ENCODE measurements around the gene TPCN2. TPM values are rescaled to one million over a fixed set of nuclear protein-coding genes. Genes with fewer than 3 reads are reported as not detected.

TPCN2 gene
- total RNA-seq, 1 experiment from 2014 or later, result 20.6 TPM

- H3K36me3 ChIP-seq (ENCODE audit: control insufficient read depth, insufficient read depth, low read length), result no peaks in the 10 kb centered on the region
- no peak overlapping the region for H3K4me3 ChIP-seq (ENCODE audit: low read depth in 2 of 2, low read length in 2 of 2)
- no peaks in the 10 kb centered on the region for H3K27me3 ChIP-seq (ENCODE audit: control insufficient read depth, insufficient read depth, low read length)
- H3K9me3 ChIP-seq (ENCODE audit: control insufficient read depth, insufficient read depth, low read depth, low read length), result no peaks in the 10 kb centered on the region
- no peak for TF ChIP-seq TCF7L2 (IDR thresholded peaks at IDR 0.05; ENCODE audit: low read depth, low read length)
- TF ChIP-seq REST (IDR thresholded peaks at IDR 0.05; ENCODE audit: insufficient read depth in 1 of 2, low read depth in 2 of 2, low read length in 1 of 2), result no peak
- TF ChIP-seq SIN3A (IDR thresholded peaks at IDR 0.05; ENCODE audit: borderline replicate concordance, insufficient read depth, low read depth, low read length), result no peak
- no peak for TF ChIP-seq CTCF (IDR thresholded peaks at IDR 0.05)
- TF ChIP-seq POLR2AphosphoS5 (IDR thresholded peaks at IDR 0.05; ENCODE audit: low read depth, low read length), result no peak
- POLR2A ChIA-PET, result no interaction called here
- intact Hi-C loops (cut with micrococcal nuclease; ENCODE audit: unreplicated experiment), result no loop called here
- DNase-seq (ENCODE audit: low read depth, low spot score), result no peak
- H3K4me1 ChIP-seq (ENCODE audit: control insufficient read depth, insufficient read depth, low read length), result no peaks in the 10 kb centered on the region
- in situ Hi-C loops (cut with HindIII; ENCODE audit: low pct_unique_long_range_greater_than_20kb, low sequenced_read_pairs), result no loop called here
- no peak overlapping the region for H3K27ac ChIP-seq (ENCODE audit: low read length)
- no TSS peak for BruUV-seq (replicated peaks)
- ATAC-seq, result no peak
- CTCF ChIA-PET, result interaction anchor here (0.6 kb wide), 1 partner anchor 281 kb away, joined by 3 read pairs; no protein-coding TSS in a partner anchor
Observed at GRCh38 chr11:69066122-69067112, 17.7 kb downstream of the TPCN2 start.

GRCh38 chr11:69067200-69067599, 18.5 kb downstream of the TPCN2 start:
- TF ChIP-seq TCF7L2 (IDR thresholded peaks at IDR 0.05; ENCODE audit: low read depth, low read length) (no peak), SIN3A (IDR thresholded peaks at IDR 0.05; ENCODE audit: borderline replicate concordance, insufficient read depth, low read depth, low read length) (no peak), POLR2AphosphoS5 (IDR thresholded peaks at IDR 0.05; ENCODE audit: low read depth, low read length) (no peak), REST (IDR thresholded peaks at IDR 0.05; ENCODE audit: insufficient read depth in 1 of 2, low read depth in 2 of 2, low read length in 1 of 2) (no peak), CTCF (IDR thresholded peaks at IDR 0.05) (no peak)
- intact Hi-C loops (cut with micrococcal nuclease; ENCODE audit: unreplicated experiment) (no loop called here), in situ Hi-C loops (cut with HindIII; ENCODE audit: low pct_unique_long_range_greater_than_20kb, low sequenced_read_pairs) (no loop called here)
- Histone ChIP-seq H3K27ac (ENCODE audit: low read length) (no peak overlapping the region), H3K27me3 (ENCODE audit: control insufficient read depth, insufficient read depth, low read length) (no peaks in the 10 kb centered on the region), H3K9me3 (ENCODE audit: control insufficient read depth, insufficient read depth, low read depth, low read length) (no peaks in the 10 kb centered on the region), H3K4me1 (ENCODE audit: control insufficient read depth, insufficient read depth, low read length) (no peaks in the 10 kb centered on the region), H3K36me3 (ENCODE audit: control insufficient read depth, insufficient read depth, low read length) (no peaks in the 10 kb centered on the region), H3K4me3 (ENCODE audit: low read depth in 2 of 2, low read length in 2 of 2) (no peak overlapping the region)
- ATAC-seq, result no peak
- POLR2A ChIA-PET, result no interaction called here
- DNase-seq (ENCODE audit: low read depth, low spot score), result no peak
- CTCF ChIA-PET, result no interaction called here
- BruUV-seq (replicated peaks), result no TSS peak
